Measurements from ENCODE around the gene SDF2. TPM values are rescaled to one million over a fixed set of nuclear protein-coding genes. Genes with fewer than 3 reads are reported as not detected.
"Not testable (repeated sequence)": the region's sequence is repeated elsewhere in the genome, so short reads cannot be mapped to it uniquely, and the experiment has no call there.

The SDF2 gene
- total RNA-seq, 3 donors from 2014 or later = 55.0 to 67.5 (median 56.3) TPM

DNA sequence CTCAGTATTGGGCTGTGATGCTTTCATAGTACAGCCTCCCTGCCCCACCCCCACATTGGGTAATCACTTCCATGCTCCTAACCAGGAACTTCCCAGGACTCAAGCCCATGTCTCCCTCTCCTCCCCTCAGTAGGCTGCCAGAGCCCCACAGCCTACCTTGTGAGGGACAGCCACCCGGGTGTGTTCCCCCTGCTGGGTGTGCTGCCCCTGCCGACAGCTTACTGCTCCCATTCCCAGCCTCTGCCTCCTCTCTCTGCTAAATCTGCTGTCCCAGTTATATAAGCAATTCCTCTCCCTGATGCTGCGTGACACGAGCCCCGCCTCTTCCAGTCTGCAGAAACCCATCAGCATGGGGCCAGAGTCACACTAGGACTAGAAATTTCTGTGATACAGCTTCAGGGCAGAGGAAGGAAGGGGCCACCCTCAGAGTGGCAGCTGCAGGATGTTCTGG, 47.8 kb downstream of the SDF2 start, which contains the start of gene RSKR:
Gene RSKR (minus strand): TSS at position 255 of the 451 bp plus-strand sequence. CDS start 24 bp downstream, at position 231.
- TF ChIP-seq CTCF (IDR thresholded peaks at IDR 0.05) = no peak
- ATAC-seq (no peak), DNase-seq (no peak)
- no peaks in the 10 kb centered on the region for H3K9me3 ChIP-seq
- H3K4me1 ChIP-seq (ENCODE audit: low read depth) = no peaks in the 10 kb centered on the region
- H3K36me3 ChIP-seq (ENCODE audit: low read depth) = peaks cover 18% of the 10 kb centered on the region
- no peak within 1 kb of the TSS for H3K4me3 ChIP-seq
- intact Hi-C loops (cut with DNase I, micrococcal nuclease) = no loop called here

DNA sequence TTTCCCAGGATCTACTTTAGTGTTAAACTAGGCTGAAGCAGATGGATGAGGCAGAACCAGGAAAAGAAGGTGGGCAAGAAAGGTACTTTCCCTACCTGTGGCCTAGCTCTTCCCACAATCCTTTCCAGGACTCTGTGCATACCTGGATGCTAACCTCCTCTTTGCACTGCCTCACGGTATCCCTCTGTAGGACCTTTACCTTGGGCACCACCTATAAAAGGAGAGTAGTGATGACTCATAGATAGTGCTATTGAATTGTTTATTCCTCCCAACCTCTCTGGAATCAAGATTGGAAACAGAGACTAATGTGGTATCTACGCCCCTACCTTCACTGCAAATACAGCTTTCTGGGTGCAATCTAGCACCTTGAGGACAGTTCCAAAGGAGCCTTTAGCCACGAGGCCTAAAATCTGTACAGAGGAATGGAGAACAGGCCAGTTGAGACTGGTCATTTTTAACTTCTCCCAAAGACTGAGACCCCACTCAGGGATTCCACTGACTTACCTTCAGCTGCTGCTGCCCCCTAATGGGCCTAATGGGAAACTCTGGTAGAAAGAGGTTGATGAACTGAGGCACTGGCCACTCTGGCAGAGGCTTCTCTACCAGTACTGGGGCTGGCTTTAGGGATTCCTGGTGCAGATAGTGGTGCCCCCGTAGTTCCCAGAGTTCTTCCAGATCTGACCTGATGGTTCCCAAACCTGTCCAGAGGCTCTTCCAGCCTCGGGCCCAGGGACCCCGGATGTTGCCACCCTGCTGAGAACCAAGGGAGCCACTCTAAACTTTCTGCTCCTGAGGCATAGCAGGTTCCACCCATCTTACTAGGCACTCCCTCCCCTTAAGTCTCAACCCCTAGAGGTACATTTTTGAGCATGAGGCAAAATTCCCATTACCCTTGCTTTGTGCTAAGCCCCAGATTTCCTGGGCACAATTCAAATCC, 48.5 kb downstream of the SDF2 start:
- DNase-seq (peak in 1 of 3 donors; percentile 59), ATAC-seq (peak; percentile 53)
- peaks cover 18% of the 10 kb centered on the region for H3K36me3 ChIP-seq (ENCODE audit: low read depth)

DNA sequence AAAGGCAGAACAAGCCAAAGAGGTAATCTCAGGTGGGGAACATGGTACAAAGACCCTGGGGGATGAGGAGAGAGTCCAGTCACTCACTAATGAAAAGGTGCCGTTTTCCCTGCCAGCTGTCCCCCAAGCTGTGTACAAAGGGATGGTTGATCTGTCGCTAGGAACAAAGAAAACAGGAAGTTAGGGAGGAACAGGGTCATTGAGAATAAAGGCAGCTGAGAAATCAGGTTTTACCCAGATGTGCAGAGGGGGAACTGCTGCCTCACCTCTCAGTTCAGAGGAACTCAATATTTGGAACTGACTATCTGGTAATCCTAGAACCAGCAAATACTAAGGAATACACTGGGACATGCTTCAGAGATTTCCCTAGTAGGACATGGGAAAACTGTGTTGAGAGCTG, 49.2 kb downstream of the SDF2 start:
- Histone ChIP-seq H3K36me3 (ENCODE audit: low read depth) (peaks cover 18% of the 10 kb centered on the region), H3K4me3 (no peak overlapping the region), H3K9me3 (no peaks in the 10 kb centered on the region), H3K4me1 (ENCODE audit: low read depth) (no peaks in the 10 kb centered on the region)
- TF ChIP-seq CTCF (IDR thresholded peaks at IDR 0.05) = no peak
- intact Hi-C loops (cut with DNase I, micrococcal nuclease) = no loop called here
- ATAC-seq = no peak
- no peak for DNase-seq

More for the DNA sequence above, 48.5 kb downstream of the SDF2 start:
- TF ChIP-seq CTCF (IDR thresholded peaks at IDR 0.05) = peak; percentile 38
- no peaks in the 10 kb centered on the region for H3K4me1 ChIP-seq (ENCODE audit: low read depth)
- H3K4me3 ChIP-seq = no peak overlapping the region
- intact Hi-C loops (cut with DNase I, micrococcal nuclease) = no loop called here
- H3K9me3 ChIP-seq = no peaks in the 10 kb centered on the region

DNA sequence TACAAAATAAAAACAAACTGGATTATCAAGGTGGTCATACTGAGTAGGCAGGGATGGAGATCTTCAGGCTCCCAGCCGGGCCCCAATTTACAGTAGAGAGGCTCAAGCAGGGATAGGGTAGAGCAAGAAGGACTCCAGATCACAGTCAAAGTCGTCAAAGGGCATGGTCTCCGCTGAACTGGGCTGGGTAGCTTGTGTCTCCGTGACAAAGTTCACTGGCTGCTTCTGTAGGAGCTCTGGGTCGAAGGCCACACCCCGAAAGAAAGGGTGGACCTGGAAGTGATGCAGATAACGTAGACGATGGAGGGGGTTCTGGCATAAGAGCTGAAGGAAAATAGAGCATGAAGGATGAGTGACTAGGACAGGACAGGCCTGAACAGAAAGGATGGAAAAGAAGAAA, 51.3 kb downstream of the SDF2 start:
- intact Hi-C loops (cut with DNase I, micrococcal nuclease) = no loop called here
- ATAC-seq (peak; percentile 72), DNase-seq (peak in 2 of 3 donors; percentile 28 to 37)
- H3K36me3 ChIP-seq (ENCODE audit: low read depth) = peaks cover 3% of the 10 kb centered on the region
- no peaks in the 10 kb centered on the region for H3K4me1 ChIP-seq (ENCODE audit: low read depth)
- no peaks in the 10 kb centered on the region for H3K9me3 ChIP-seq
- TF ChIP-seq CTCF (IDR thresholded peaks at IDR 0.05) = no peak
- no peak overlapping the region for H3K4me3 ChIP-seq

- intact Hi-C loops (cut with DNase I, micrococcal nuclease); H3K36me3 ChIP-seq (ENCODE audit: low read depth); H3K9me3 ChIP-seq; H3K4me1 ChIP-seq (ENCODE audit: low read depth); ATAC-seq; H3K4me3 ChIP-seq; DNase-seq: not testable (repeated sequence)
Observed at GRCh38 chr17:28604031-28604430, 57.7 kb downstream of the SDF2 start.

All from mucosa of descending colon (tissue), 3 donors.